Ishikawa (cell line): Measurements from ENCODE around the gene RXRA.

ENCODE experiments used
- CEBPB ChIP-seq: IDR thresholded peaks from 2 replicates; pipeline ENCODE4 v1.6.1; 2012
- CREB1 ChIP-seq: IDR thresholded peaks from 2 replicates; pipeline ENCODE4 v1.6.1; 2012; ENCODE audit warnings: low read depth
- EGR1 ChIP-seq: IDR thresholded peaks from 2 replicates; pipeline ENCODE4 v1.6.1; 2012
- EP300 ChIP-seq: IDR thresholded peaks from 2 replicates; pipeline ENCODE4 v1.6.1; 2012; ENCODE audit warnings: borderline replicate concordance
- FOXM1 ChIP-seq: IDR thresholded peaks from 2 replicates; pipeline ENCODE4 v1.6.1; 2012; ENCODE audit warnings: low read depth, borderline replicate concordance
- MAX ChIP-seq: IDR thresholded peaks from 2 replicates; pipeline ENCODE4 v1.6.1; 2012
- NFIC ChIP-seq: IDR thresholded peaks from 2 replicates; pipeline ENCODE4 v1.6.1; 2012
- RAD21 ChIP-seq: IDR thresholded peaks from 2 replicates; pipeline ENCODE4 v1.6.1; 2012; ENCODE audit warnings: low read depth
- REST ChIP-seq: IDR thresholded peaks from 2 replicates; pipeline ENCODE4 v1.6.1; 2012; ENCODE audit warnings: low read depth, mild to moderate bottlenecking
- TAF1 ChIP-seq: IDR thresholded peaks from 2 replicates; pipeline ENCODE4 v1.6.1; 2012; ENCODE audit warnings: low read depth, mild to moderate bottlenecking
- TCF12 ChIP-seq: IDR thresholded peaks from 2 replicates; pipeline ENCODE4 v1.6.1; 2012; ENCODE audit warnings: low read depth
- TEAD4 ChIP-seq: IDR thresholded peaks from 2 replicates; pipeline ENCODE4 v1.6.1; 2012
- USF1 ChIP-seq: IDR thresholded peaks from 2 replicates; pipeline ENCODE4 v1.6.1; 2012
- YY1 ChIP-seq: IDR thresholded peaks from 2 replicates; pipeline ENCODE4 v1.6.1; 2012; ENCODE audit warnings: low read depth
- ZBTB7A ChIP-seq: IDR thresholded peaks from 2 replicates; pipeline ENCODE4 v1.6.1; 2012; ENCODE audit warnings: low read depth

Gene RXRA

GRCh38 chr9:134325096-134325812, 1.0 kb upstream of the RXRA start:
- no peak for TF ChIP-seq NFIC
- no peak for TF ChIP-seq TCF12
- TF ChIP-seq RAD21 = no peak
- no peak for TF ChIP-seq YY1
- TF ChIP-seq CREB1 = no peak
- 0 out of 2 replicates have a peak, but pooled peaks have one; percentile 33 for TF ChIP-seq TEAD4
- no peak for TF ChIP-seq CEBPB
- no peak for TF ChIP-seq REST
- TF ChIP-seq MAX = no peak
- TF ChIP-seq EP300 = no peak
- TF ChIP-seq TAF1 = no peak
- no peak for TF ChIP-seq FOXM1
- peak; percentile 80 for TF ChIP-seq ZBTB7A
- no peak for TF ChIP-seq EGR1
- no peak for TF ChIP-seq USF1

GRCh38 chr9:134326724-134327601, 708 bp downstream of the RXRA start:
- TF ChIP-seq RAD21 (no peak), YY1 (no peak), EGR1 (no peak), USF1 (no peak), CREB1 (no peak), TAF1 (0 out of 2 replicates have a peak, but pooled peaks have one; percentile 20), ZBTB7A (peak; percentile 51; the same call in 1 of the 2 replicates), EP300 (no peak), FOXM1 (no peak), REST (no peak), CEBPB (no peak), MAX (no peak), TEAD4 (no peak)

GRCh38 chr9:134327671-134328231, 1.5 kb downstream of the RXRA start:
- TF ChIP-seq FOXM1 = no peak
- TF ChIP-seq CREB1 = no peak
- TF ChIP-seq TEAD4 = no peak
- no peak for TF ChIP-seq NFIC
- no peak for TF ChIP-seq RAD21
- TF ChIP-seq REST = no peak
- TF ChIP-seq YY1 = no peak
- no peak for TF ChIP-seq CEBPB
- TF ChIP-seq ZBTB7A = no peak
- TF ChIP-seq USF1 = no peak
- TF ChIP-seq EGR1 = no peak
- no peak for TF ChIP-seq MAX
- TF ChIP-seq EP300 = no peak
- TF ChIP-seq TCF12 = no peak
- no peak for TF ChIP-seq TAF1
